Pancreas (tissue), 10 donors: ENCODE measurements around the gene TSPAN9. TPM values are rescaled to one million over a fixed set of nuclear protein-coding genes. Genes with fewer than 3 reads are reported as not detected.

Experiments
- ATAC-seq, 4 donors: fragments of 200-7000 bp; cut with Tn5 transposase; one replicate each; pipeline versions ENCODE4 v1.8.0 to v1.9.1; 2020; ENCODE audit warnings: mild to moderate bottlenecking in 4 of 4, moderate library complexity in 4 of 4
- DNase-seq, 6 donors: peaks; one replicate each; pipeline ENCODE4 v3.0.0-alpha.2; 2020
- FAIRE-seq: peaks from 2 replicates; lab custom pipeline; 2012; peaks lifted over from hg19 to GRCh38; lab: Jason Lieb, UNC
- H3K27ac ChIP-seq, 4 donors: fragments of 200-600 bp; sonication (generic); 1 replicate in 3 of 4; 2 replicates in 1 of 4; pipeline versions ENCODE4 v1.5.0 to v1.8.0; 2020
- H3K27me3 ChIP-seq, 4 donors: fragments of 200-600 bp; one replicate each; pipeline ENCODE4 v1.8.0; 2021
- H3K36me3 ChIP-seq, 3 donors: fragments of 200-600 bp; sonication (generic) in 1 of 3; one replicate each; pipeline versions ENCODE4 v1.5.0 to v1.8.0; 2020 to 2021
- H3K4me1 ChIP-seq, 3 donors: fragments of 200-600 bp; one replicate each; pipeline ENCODE4 v1.8.0; 2021
- H3K4me3 ChIP-seq, 4 donors: fragments of 200-600 bp; sonication (generic) in 2 of 4; one replicate each; pipeline versions ENCODE4 v1.5.0 to v1.8.0; 2020 to 2021
- H3K9me3 ChIP-seq, 4 donors: fragments of 200-600 bp; one replicate each; pipeline ENCODE4 v1.8.0; 2021
- WGBS, 2 donors: extraction: QIAGEN DNeasy Blood & Tissue Kit; methylation state at CpG; one replicate each; pipeline ENCODE4 v1.1.7; 2013; 5-methylcytosine and 5-hydroxymethylcytosine counted together
- intact Hi-C, 3 donors: fragments of 100-400 bp; cut with DNase I; formaldehyde crosslinking; loops; one replicate each; pipeline versions ENCODE4 v1.11.1 to v1.14.2; 2022
- polyA plus RNA-seq, 2 donors: library from polyadenylated mRNA; stranded (reverse); fragments of 200-250 nt; gene quantifications; one replicate each; pipeline ENCODE4 v1.2.3, GENCODE V29; 2013
- total RNA-seq, 6 donors: library from RNA; stranded (reverse); fragmentation: NEBNext Ultra II Directional in 4 of 6; extraction: Animal tissue kit (Norgen Biotek cat#: 25700) in 4 of 6; gene quantifications; one replicate each; pipeline versions ENCODE4 v1.2.1 to v1.2.4, GENCODE V29; 2021 to 2023
- TF ChIP-seq, protein P1 (sequence below), 4 donors: fragments of 200-600 bp; sonication (generic) in 3 of 4; IDR thresholded peaks; one replicate each; pipeline versions ENCODE4 v1.5.0 to v1.8.0; 2021; ENCODE audit warnings: antibody characterized with exemption in 4 of 4
- donor health status: healthy with polysubstance abuse.
- donor health status: DM: no; HTN: no; CAD: no; lungs with moderate emphysema.
- donor health status: DM: no; HTN: no; CAD: no.
- donor health status: control.
- donor health status: control.
- donor health status: Bipolar disorder and iron deficiency.
- donor health status: DM: yes; HTN: yes; CAD: no.
- donor health status: DM: no; HTN: no; CAD: no.
- donor health status: DM: no; HTN: no; CAD: no.
- donor health status: DM: yes; HTN: yes; CAD: no.

Gene TSPAN9
- total and polyA plus RNA-seq, 8 donors: 7.8 to 19.5 (median 13.0) TPM

DNA sequence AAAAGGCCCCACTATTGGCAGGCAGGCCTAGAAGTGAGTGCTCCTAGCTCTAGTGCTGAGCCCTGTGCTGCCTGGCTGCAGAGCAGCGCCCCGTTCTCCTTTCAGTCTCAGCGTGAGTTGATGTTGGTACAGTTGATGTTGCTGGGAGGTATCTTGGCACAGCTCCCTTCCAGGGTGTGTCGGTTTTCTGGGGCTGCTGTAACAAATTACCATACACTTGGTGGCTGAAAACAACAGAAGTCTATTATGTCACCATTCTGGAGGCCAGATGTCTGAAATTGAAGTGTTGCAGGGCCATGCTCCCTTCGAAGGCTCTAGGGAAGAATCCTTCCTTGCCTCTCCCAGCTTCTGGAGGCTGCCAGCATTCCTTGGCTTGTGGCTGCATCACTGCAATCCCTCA is 151.4 kb downstream of the TSPAN9 start:
- H3K4me1 ChIP-seq: no peaks in the 10 kb centered on the region
- ATAC-seq (no peak), DNase-seq (peak in 1 of 6 donors; percentile 11), FAIRE-seq (no peak)
- no peaks in the 10 kb centered on the region for H3K27me3 ChIP-seq
- 94 to 96% methylated on average over 5 of the region's 5 CpGs for WGBS, 2 donors
- TF ChIP-seq, protein P1, sequence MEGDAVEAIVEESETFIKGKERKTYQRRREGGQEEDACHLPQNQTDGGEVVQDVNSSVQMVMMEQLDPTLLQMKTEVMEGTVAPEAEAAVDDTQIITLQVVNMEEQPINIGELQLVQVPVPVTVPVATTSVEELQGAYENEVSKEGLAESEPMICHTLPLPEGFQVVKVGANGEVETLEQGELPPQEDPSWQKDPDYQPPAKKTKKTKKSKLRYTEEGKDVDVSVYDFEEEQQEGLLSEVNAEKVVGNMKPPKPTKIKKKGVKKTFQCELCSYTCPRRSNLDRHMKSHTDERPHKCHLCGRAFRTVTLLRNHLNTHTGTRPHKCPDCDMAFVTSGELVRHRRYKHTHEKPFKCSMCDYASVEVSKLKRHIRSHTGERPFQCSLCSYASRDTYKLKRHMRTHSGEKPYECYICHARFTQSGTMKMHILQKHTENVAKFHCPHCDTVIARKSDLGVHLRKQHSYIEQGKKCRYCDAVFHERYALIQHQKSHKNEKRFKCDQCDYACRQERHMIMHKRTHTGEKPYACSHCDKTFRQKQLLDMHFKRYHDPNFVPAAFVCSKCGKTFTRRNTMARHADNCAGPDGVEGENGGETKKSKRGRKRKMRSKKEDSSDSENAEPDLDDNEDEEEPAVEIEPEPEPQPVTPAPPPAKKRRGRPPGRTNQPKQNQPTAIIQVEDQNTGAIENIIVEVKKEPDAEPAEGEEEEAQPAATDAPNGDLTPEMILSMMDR (IDR thresholded peaks at IDR 0.05): no peak
- H3K9me3 ChIP-seq: no peaks in the 10 kb centered on the region
- no peak overlapping the region for H3K4me3 ChIP-seq
- no peak overlapping the region for H3K27ac ChIP-seq
- intact Hi-C loops: no loop called here
- H3K36me3 ChIP-seq: no peaks in the 10 kb centered on the region

DNA sequence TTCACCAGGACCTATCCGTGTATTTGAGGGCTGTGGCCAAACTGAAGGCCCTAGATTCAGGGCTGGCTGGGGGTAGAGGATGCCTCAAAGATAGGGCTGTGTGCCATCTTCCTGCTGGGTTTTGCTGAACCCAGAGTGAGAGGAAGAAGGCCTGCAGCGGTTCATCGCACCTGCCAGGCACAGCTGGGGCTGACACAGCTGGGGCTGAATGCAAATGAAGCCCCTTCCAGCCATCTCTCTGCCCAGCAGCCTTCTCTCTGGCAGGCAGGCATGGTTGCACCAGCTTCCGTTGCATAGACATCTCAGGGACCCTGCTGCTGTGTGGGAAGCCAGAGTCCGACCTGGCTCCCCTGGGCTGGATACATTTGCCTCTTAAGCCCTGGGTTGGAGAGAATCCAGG is 152.4 kb downstream of the TSPAN9 start:
- FAIRE-seq (no peak), ATAC-seq (no peak)
- WGBS, 2 donors: 91 to 94% methylated on average over 5 of the region's 5 CpGs

DNA sequence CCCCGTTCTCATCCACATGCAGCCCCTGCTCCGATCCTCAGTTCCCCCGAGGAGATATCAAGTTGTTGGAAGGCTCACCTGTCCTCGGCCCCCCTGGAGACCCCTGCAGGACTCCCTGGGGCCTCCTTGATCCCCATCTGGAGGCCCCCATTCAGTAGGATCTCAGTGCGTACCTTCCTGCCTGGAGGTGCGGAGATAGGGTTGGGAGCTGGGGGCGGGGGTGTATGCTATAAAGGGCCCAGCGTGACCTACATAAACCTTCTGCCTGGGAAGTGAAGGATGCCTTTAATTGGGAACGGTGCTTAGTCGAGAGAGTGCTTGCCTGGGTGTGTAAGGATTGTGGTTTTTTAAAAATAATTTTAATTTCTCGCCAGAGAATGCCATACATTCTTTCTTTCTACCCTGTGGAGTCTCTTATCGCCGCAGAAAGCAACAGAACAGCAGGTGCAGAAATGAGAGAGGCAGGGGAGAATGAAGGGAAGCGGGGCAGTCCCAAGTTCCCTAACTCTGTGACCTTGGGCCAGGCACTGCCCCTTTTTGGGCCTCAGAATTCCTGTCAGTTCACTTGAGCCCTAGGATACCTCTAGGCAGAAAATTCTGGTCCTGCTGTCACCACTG is 153.7 kb downstream of the TSPAN9 start:
- Histone ChIP-seq H3K4me3 (no peak overlapping the region), H3K9me3 (no peaks in the 10 kb centered on the region), H3K36me3 (no peaks in the 10 kb centered on the region), H3K27me3 (no peaks in the 10 kb centered on the region), H3K27ac (no peak overlapping the region), H3K4me1 (no peaks in the 10 kb centered on the region)
- intact Hi-C loops: no loop called here
- DNase-seq (no peak), FAIRE-seq (no peak), ATAC-seq (no peak)
- 68 to 84% methylated on average over 14 of the region's 14 CpGs for WGBS, 2 donors
- TF ChIP-seq, protein P1 (IDR thresholded peaks at IDR 0.05): no peak

More for the DNA sequence above, 152.4 kb downstream of the TSPAN9 start:
- Histone ChIP-seq H3K4me1 (no peaks in the 10 kb centered on the region), H3K27ac (no peak overlapping the region), H3K27me3 (no peaks in the 10 kb centered on the region), H3K36me3 (no peaks in the 10 kb centered on the region), H3K9me3 (no peaks in the 10 kb centered on the region), H3K4me3 (no peak overlapping the region)
- intact Hi-C loops: no loop called here
- peak in 1 of 6 donors; percentile 12 for DNase-seq
- TF ChIP-seq, protein P1 (IDR thresholded peaks at IDR 0.05): no peak

GRCh38 chr12:3231399-3231876 is 154.3 kb downstream of the TSPAN9 start:
- Histone ChIP-seq H3K4me3 (no peak overlapping the region), H3K4me1 (no peaks in the 10 kb centered on the region), H3K9me3 (no peaks in the 10 kb centered on the region), H3K27me3 (no peaks in the 10 kb centered on the region), H3K27ac (no peak overlapping the region), H3K36me3 (no peaks in the 10 kb centered on the region)
- TF ChIP-seq, protein P1 (IDR thresholded peaks at IDR 0.05): no peak
- DNase-seq (peak in 1 of 6 donors; percentile 33), ATAC-seq (no peak), FAIRE-seq (no peak)
- intact Hi-C loops: no loop called here
- WGBS, 2 donors: 91 to 92% methylated on average over 19 of the region's 19 CpGs

- Histone ChIP-seq H3K36me3 (no peaks in the 10 kb centered on the region), H3K4me3 (no peak overlapping the region), H3K4me1 (no peaks in the 10 kb centered on the region), H3K9me3 (no peaks in the 10 kb centered on the region), H3K27ac (no peak overlapping the region), H3K27me3 (no peaks in the 10 kb centered on the region)
- TF ChIP-seq, protein P1 (IDR thresholded peaks at IDR 0.05): no peak
- ATAC-seq (no peak), FAIRE-seq (no peak), DNase-seq (no peak)
- intact Hi-C loops: no loop called here
- 60 to 65% methylated on average over 5 of the region's 5 CpGs for WGBS, 2 donors
These were observed 156.6 kb downstream of the TSPAN9 start for GRCh38 chr12:3233797-3234196.
